SU-DHL-6 (cell line): ENCODE measurements around the gene JUNB.

Experiments
- H2AFZ ChIP-seq: fragments of 200-600 bp; sonication (generic); 2 replicates; pipeline ENCODE4 v1.6.1; 2014; ENCODE audit warnings: low read depth, mild to moderate bottlenecking, moderate library complexity, mixed read lengths, antibody characterized with exemption, low read length; ENCODE audit not compliant: severe bottlenecking
- H3F3A ChIP-seq: fragments of 200-600 bp; shearing (Covaris generic); 2 replicates; pipeline ENCODE4 v1.6.0; 2016; ENCODE audit warnings: antibody characterized with exemption, mild to moderate bottlenecking; ENCODE audit not compliant: insufficient read depth
- H3K27ac ChIP-seq: fragments of 200-600 bp; sonication (generic); 2 replicates; pipeline ENCODE4 v1.5.1; 2016; ENCODE audit warnings: low read depth, mild to moderate bottlenecking, low read length, moderate library complexity, mixed read lengths
- H3K27me3 ChIP-seq: fragments of 200-600 bp; sonication (generic), shearing (Covaris generic); 2 replicates; pipeline ENCODE4 v1.6.0; 2014; ENCODE audit warnings: mild to moderate bottlenecking, low read length
- H3K36me3 ChIP-seq: fragments of 200-600 bp; sonication (generic); 2 replicates; pipeline ENCODE4 v1.6.1; 2014; ENCODE audit warnings: mild to moderate bottlenecking, low read length, mixed read lengths
- H3K4me2 ChIP-seq: fragments of 300-600, 200-600 bp; shearing (Covaris generic), sonication (generic); 2 replicates; pipeline ENCODE4 v1.6.0; 2014; ENCODE audit warnings: low read length, low read depth, mild to moderate bottlenecking; ENCODE audit not compliant: poor library complexity, severe bottlenecking
- H3K4me3 ChIP-seq: fragments of 200-600 bp; sonication (generic); 2 replicates; pipeline ENCODE4 v1.5.1; 2014; ENCODE audit warnings: antibody characterized with exemption, low read length, mild to moderate bottlenecking, mixed read lengths; ENCODE audit not compliant: insufficient read depth, poor library complexity, severe bottlenecking
- H3K79me2 ChIP-seq: fragments of 200-600 bp; sonication (generic); 2 replicates; pipeline ENCODE4 v1.6.1; 2014; ENCODE audit warnings: mild to moderate bottlenecking, low read length, moderate library complexity; ENCODE audit not compliant: insufficient read depth
- H3K9ac ChIP-seq: fragments of 200-600 bp; sonication (generic); 2 replicates; pipeline ENCODE4 v1.7.0; 2014; ENCODE audit warnings: mild to moderate bottlenecking, low read length
- H3K9me2 ChIP-seq: fragments of 200-600 bp; sonication (generic); replicated peaks from 2 replicates; pipeline ENCODE4 v1.6.1; 2014; ENCODE audit warnings: low read length; ENCODE audit not compliant: insufficient read depth
- H3K9me3 ChIP-seq: fragments of 200-600 bp; sonication (generic); 2 replicates; pipeline ENCODE4 v1.6.1; 2014; ENCODE audit warnings: low read length, mixed read lengths; ENCODE audit not compliant: insufficient read depth
- H4K20me1 ChIP-seq: fragments of 200-600 bp; sonication (generic); 2 replicates; pipeline ENCODE4 v1.6.1; 2014; ENCODE audit warnings: low read depth, mild to moderate bottlenecking, antibody characterized with exemption, low read length, moderate library complexity, mixed read lengths
- CTCF ChIP-seq: fragments of 200-600 bp; sonication (generic); IDR thresholded peaks from one replicate; pipeline ENCODE4 v1.5.1; 2017; ENCODE audit warnings: antibody characterized with exemption, mild to moderate bottlenecking, low read length, moderate library complexity; ENCODE audit not compliant: insufficient read depth, poor library complexity, severe bottlenecking
- EZH2phosphoT487 ChIP-seq: fragments of 200-600 bp; sonication (generic), shearing (Covaris generic); conservative IDR thresholded peaks from 2 replicates; pipeline ENCODE4 v1.6.1; 2018; ENCODE audit warnings: mild to moderate bottlenecking, antibody characterized with exemption, low read length, moderate library complexity, mixed read lengths

Gene JUNB

DNA sequence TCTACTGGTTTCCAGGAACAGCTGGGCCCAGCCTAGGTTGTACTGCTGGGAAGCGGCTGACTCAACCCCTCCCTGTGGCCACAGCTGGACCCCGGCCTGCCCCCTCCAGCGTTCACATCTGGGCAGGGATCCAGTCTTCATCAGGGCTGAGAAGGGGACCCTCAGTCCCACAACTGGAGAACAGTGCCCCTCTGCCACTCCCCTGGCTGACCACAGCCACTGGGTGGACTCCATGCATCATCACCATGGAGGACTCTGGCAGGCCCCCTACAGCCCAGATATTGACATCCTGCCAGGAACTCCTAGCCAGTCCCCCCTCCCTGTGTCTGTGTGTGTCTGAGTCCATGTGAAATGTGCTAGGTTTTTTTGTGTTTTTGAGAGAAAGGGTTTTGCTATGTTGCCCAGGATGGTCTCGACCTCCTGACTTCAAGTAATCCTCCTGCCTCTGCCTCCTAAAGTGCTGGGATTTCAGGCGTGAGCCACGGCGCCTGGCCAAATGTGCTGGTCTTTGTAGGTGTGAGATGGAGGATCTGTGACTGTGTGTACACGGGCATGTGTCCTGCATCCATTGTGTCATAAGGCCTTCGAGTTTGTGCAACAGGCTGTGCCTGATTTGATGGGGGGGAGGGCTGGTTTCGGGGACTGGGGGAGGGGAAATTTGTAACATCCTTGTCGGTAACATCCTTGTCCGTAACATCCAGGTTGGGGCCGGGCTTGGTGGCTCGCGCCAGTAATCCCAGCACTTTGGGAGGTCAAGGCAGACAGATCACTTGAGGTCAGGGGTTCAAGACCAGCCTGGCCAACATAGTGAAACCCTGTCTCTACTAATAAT lies 11.9 kb upstream of the JUNB start:
- H3K9ac ChIP-seq: no peak overlapping the region
- no peaks in the 10 kb centered on the region for H3K79me2 ChIP-seq
- H3K4me2 ChIP-seq: no peak overlapping the region
- no peaks in the 10 kb centered on the region for H3K27me3 ChIP-seq
- H3K4me3 ChIP-seq: no peak overlapping the region
- no peaks in the 10 kb centered on the region for H3F3A ChIP-seq
- H3K9me3 ChIP-seq: no peaks in the 10 kb centered on the region
- H3K36me3 ChIP-seq: no peaks in the 10 kb centered on the region
- H3K27ac ChIP-seq: no peak overlapping the region
- no peak overlapping the region for H2AFZ ChIP-seq
- H3K9me2 ChIP-seq: no peaks in the 10 kb centered on the region
- no peaks in the 10 kb centered on the region for H4K20me1 ChIP-seq
- no peak for TF ChIP-seq EZH2phosphoT487
- no peak for TF ChIP-seq CTCF

DNA sequence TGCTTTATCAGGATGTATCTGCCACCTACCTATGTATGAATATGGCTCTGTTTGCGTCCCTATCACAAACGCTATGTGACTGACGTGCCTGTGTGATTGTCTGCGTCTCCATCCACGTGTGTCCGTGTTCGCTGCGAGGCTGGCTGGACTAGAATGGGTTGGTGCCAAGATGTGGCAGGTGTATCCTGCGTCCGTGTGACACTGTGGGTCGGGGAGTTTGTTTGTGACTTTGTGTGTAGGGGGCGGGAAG lies 9.2 kb upstream of the JUNB start:
- Histone ChIP-seq H3F3A (no peaks in the 10 kb centered on the region), H3K9me3 (no peaks in the 10 kb centered on the region), H3K4me3 (no peak overlapping the region), H3K27me3 (no peaks in the 10 kb centered on the region), H4K20me1 (no peaks in the 10 kb centered on the region), H3K79me2 (no peaks in the 10 kb centered on the region), H3K9ac (no peak overlapping the region), H3K36me3 (no peaks in the 10 kb centered on the region), H3K27ac (no peak overlapping the region), H2AFZ (no peak overlapping the region), H3K4me2 (peak overlapping the region; percentile 34), H3K9me2 (no peaks in the 10 kb centered on the region)
- TF ChIP-seq CTCF (no peak), EZH2phosphoT487 (no peak)

- H3K4me3 ChIP-seq: no peak overlapping the region
- TF ChIP-seq CTCF (no peak), EZH2phosphoT487 (no peak)
- no peaks in the 10 kb centered on the region for H3K36me3 ChIP-seq
- no peaks in the 10 kb centered on the region for H3K27me3 ChIP-seq
- no peak overlapping the region for H3K27ac ChIP-seq
- H3K9ac ChIP-seq: no peak overlapping the region
- no peak overlapping the region for H2AFZ ChIP-seq
- H3K9me2 ChIP-seq: no peaks in the 10 kb centered on the region
- no peaks in the 10 kb centered on the region for H4K20me1 ChIP-seq
- H3F3A ChIP-seq: no peaks in the 10 kb centered on the region
- H3K79me2 ChIP-seq: no peaks in the 10 kb centered on the region
- no peaks in the 10 kb centered on the region for H3K9me3 ChIP-seq
- peak overlapping the region; percentile 34 for H3K4me2 ChIP-seq
Observed at GRCh38 chr19:12782424-12783290, 8.6 kb upstream of the JUNB start.
